ENCODE data around the gene LAMA3.

- TF ChIP-seq CTCF (IDR thresholded peaks at IDR 0.05 in 2 of 3, conservative IDR thresholded peaks at IDR 0.05 in 1 of 3; ENCODE audit: borderline replicate concordance in 1 of 3, insufficient read depth in 1 of 3, low read depth in 2 of 3, low read length in 2 of 3) (no peak), ZBTB33 (IDR thresholded peaks at IDR 0.05; ENCODE audit: extremely low read depth, insufficient replicate concordance, low read length) (no peak), POLR2AphosphoS5 (IDR thresholded peaks at IDR 0.05; ENCODE audit: low read depth, low read length) (no peak), EZH2 (IDR thresholded peaks at IDR 0.05) (no peak), JUND (IDR thresholded peaks at IDR 0.05) (no peak), SRF (IDR thresholded peaks at IDR 0.05; ENCODE audit: low read depth) (no peak), SP1 (IDR thresholded peaks at IDR 0.05; ENCODE audit: low read depth) (no peak), EGR1 (IDR thresholded peaks at IDR 0.05; ENCODE audit: low read depth) (no peak), CEBPB (IDR thresholded peaks at IDR 0.05; ENCODE audit: low read depth) (no peak)
Observed at GRCh38 chr18:23883277-23883790, 194.1 kb downstream of the LAMA3 start.

Measured in HCT116 (cell line).